Activated T-cell treated with anti-CD3 and anti-CD28 coated beads, Interleukin-2, amount 50 U/mL, for 1 hour (primary cell): ENCODE results near the gene IL18R1.

Experiments
- DNase-seq: peaks from one replicate; pipeline ENCODE4 v3.0.0-alpha.2; 2020

The IL18R1 gene

DNA sequence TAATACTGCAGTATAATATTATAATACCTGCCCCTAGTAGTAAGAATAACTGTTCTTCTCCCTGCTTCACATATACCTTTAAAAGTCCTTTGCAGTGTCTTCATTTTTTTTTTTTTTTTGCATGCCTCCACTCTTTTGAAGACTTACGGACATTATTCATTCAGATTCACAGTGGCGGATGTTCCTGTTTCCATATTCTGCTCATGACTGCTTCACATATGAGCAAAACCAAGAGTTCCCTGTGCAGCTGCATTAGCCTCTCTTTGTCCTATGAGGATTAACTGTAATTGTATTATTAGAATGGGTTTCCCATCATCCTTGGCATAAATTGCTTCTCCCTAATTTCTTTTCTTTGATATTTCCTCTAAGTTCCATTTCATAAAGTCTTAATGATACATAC, 80.1 kb downstream of the IL18R1 start:
- no peak for DNase-seq

GRCh38 chr2:102436323-102436722, 80.7 kb downstream of the IL18R1 start:
- DNase-seq, result no peak

- no peak for DNase-seq
Observed at GRCh38 chr2:102437122-102437521, 81.5 kb downstream of the IL18R1 start.

DNA sequence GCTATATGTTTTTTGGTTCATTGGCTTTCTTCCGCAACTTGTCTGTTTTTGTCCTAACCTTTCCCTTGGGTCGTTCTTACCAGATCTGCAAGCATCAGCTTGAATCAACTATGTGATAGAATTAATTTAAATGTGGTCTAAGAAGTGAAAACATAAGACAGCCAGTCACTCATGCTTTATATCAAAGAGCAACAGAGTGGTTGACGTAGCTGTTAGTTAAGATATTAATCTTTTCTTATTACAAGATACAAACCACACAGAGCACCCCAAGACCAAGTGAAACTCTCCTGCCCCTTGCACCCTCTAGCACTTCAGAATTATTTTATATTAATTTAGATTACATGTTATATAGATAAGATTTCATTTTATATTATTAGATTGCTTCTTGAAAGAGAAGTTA, 82.5 kb downstream of the IL18R1 start:
- no peak for DNase-seq

DNA sequence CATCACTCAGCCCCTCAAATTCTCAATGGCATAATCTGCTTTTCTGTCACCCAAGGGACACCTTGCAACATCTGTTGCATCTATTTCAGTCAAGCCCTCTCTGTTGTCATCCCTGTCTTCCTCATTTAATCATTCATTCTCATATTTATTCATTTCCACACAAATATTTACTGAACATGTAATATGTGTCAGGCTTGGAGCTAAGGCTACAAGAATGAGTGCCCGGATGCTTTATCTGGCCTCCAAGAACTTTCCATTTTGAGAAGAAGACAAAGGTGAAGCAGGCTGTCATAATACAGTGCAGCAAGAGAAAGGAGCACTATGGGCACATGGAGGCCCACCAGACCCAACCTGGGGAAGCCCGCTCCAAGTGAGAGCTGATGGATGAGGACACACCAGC, 83.0 kb downstream of the IL18R1 start:
- no peak for DNase-seq

- no peak for DNase-seq
Observed at GRCh38 chr2:102439065-102439695, 83.6 kb downstream of the IL18R1 start.

GRCh38 chr2:102442967-102443828, 87.6 kb downstream of the IL18R1 start:
- DNase-seq, result no peak

GRCh38 chr2:102444233-102444632, 88.6 kb downstream of the IL18R1 start:
- no peak for DNase-seq

DNA sequence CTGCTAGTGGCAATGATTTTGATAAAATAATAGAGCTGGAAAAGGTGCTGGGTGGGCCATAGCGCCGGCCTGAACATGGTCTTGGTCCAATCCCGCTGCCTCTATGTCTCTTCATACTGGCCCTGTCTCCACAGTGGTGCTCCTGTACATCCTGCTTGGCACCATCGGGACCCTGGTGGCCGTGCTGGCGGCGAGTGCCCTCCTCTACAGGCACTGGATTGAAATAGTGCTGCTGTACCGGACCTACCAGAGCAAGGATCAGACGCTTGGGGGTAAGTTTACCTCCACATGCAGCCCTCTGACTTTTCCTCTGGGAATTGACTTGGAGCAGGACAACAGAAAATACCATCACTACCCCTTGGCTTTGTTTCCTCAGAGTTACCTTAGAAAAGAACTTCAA, 91.3 kb downstream of the IL18R1 start:
- no peak for DNase-seq
